OCI-LY3 (cell line): ENCODE data around the gene RASD1.

Experiments used
- CTCF ChIP-seq: fragments of 200-600, 300-600 bp; sonication (generic); IDR thresholded peaks from 2 replicates; pipeline ENCODE4 v1.5.1; 2014; ENCODE audit warnings: antibody characterized with exemption, low read length, low read depth
- EZH2phosphoT487 ChIP-seq: fragments of 200-600 bp; shearing (Covaris generic); IDR thresholded peaks from 2 replicates; pipeline ENCODE4 v1.6.1; 2018; ENCODE audit warnings: antibody characterized with exemption, mixed run types, low read depth

- TF ChIP-seq CTCF (no peak), EZH2phosphoT487 (no peak)
Observed at GRCh38 chr17:17538417-17539391, 42.5 kb upstream of the RASD1 start.
